CD1c-positive myeloid dendritic cell (primary cell): Measurements from ENCODE around the gene LTBP1.
"Not testable (repeated sequence)": the region's sequence is repeated elsewhere in the genome, so short reads cannot be mapped to it uniquely, and the experiment has no call there.

Experiments
- DNase-seq: peaks from one replicate; pipeline ENCODE4 v3.0.0-alpha.2; 2016; ENCODE audit errors: extremely low spot score

The LTBP1 gene

GRCh38 chr2:33432871-33433270 lies 486.1 kb downstream of the LTBP1 start:
- DNase-seq: no peak

DNA sequence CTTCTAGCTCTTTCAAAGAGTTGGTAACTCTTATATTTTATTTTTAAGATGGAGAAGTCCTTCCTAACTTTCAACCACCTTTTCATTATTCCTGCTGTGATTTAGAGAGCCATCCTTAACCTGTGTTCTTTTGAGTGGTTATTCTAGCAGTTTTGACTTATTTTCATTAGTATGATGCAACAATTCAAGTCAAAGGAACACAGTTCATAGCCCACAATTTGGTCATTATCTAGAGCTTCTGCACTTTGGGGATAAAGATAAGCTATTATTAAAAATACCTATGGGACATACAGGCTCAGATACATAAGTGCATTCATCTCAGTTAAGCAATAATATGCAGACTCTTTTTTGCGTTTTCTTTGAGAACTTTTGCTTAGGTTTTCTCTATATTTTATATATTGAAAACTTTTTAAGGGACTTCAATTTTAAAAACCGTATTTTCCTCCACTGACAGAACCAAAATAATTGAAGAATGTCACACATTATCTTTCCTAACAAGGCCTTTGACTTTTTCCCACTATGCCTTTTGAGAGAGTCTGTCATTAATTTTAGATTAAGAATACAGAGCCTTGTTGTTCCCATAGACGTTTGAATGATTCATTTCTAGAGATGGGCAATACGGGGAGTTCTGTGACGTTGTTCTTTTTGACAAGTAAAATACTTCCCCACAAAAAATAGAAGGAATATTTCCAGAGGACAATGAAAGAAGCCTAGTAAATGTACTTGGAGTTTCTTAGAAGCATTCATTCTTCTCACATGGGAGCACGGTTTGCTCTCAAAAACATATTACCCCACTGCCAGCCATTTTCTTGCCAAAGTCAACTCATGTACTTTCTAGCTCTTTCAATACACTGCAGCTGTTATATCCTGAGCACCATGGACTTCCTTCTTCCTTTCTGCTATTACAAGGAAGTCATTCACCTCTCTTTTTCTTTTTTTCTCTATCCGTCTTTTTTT lies 486.8 kb downstream of the LTBP1 start:
- DNase-seq: no peak

DNA sequence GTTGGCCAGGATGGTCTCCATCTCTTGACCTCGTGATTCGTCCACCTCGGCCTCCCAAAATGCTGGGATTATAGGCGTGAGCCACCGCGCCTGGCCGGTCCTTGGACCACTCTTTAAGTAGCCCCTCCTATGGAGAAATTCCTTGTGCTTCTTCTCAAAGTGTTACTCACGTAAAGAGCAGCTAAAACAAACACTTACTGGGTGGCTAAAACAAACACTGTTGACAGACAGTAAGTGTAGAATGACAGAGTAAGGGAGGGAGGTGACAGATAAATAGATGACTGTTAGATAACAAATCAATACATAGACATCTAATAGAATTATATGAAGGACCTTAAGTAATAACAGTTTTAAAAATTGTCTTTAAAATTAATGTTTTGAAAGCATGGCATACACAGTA lies 488.8 kb downstream of the LTBP1 start:
- DNase-seq: no peak

DNA sequence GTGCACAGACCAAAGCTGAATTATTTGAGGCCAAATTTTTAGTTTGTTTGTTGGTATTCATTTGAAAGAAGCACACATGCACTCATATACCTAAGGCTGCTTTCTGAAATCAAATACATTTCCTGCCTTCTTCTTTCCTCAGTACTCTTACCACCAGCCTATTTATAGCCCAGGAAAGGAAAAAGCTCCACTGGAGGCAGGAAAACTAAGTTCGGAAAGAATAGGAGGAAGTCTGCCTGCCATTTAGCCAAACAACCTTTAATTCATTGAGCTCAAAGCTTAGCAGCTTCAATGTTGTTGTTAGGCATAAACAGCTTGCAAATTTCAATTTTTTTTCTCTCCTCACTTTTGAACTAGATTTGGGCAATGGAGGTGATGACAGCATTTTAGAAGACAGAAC lies 489.3 kb downstream of the LTBP1 start:
- no peak for DNase-seq

DNA sequence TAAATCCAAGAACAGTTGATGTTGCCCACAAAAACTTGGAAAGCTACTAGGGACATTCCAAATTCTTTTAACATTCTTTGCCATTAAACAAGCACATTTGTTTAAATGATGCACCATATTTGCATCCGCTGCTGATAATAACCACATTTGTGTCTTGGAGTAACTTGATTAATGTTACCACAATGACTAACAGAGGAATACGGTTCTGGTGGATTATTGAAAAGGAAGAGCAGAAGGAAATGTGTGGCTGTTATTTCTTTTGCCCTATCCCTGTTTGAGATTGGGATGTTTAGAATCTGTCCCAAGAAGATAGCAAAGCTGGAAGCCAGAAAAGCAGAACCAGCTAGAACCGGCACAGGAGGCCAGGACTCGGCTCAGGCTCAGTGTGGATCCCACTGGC lies 490.5 kb downstream of the LTBP1 start:
- DNase-seq: no peak

DNA sequence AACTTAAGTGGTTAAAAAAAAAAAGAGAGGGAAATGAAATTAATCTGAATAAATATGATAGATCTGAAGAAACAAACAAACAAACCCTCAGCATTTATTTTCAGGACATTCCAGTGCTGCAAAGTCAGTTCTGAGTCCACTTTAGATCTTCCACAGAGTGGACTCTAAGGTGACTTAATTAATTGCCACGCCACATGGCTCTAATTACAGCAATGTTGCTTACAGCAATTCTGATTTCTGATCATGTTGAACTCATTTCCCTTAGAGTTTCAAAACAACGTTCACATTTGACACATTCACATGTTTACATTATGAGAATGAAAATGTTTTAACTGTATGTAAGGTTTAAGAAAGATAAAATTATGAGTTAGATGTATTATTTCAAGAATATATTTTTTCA lies 491.1 kb downstream of the LTBP1 start:
- no peak for DNase-seq

DNA sequence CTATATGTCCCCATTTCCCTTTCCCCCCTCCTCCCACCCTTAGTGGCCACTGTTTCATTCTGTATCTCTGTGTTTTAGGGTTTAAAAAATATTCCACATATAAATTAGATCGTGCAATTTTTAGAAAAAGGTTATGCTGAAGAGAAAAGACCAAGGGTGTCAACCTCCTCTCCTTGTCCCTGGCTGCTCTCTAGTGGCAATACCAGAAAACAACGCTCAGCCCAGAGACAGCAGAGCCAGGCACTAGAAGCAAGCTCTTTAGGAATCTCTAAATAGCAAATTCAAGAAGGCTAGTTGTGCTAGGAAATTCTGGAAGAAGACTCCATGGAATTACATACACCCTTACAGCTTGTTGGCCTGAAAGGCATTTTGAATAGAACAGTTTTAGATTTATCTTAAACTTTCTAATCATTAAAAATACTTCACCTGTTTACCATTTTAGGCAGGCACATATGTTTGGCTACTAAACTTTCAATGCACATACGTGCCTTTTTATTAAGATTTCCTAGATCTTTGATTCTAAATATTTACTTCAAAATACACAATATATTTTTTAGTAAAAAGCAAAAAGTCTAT lies 494.6 kb downstream of the LTBP1 start:
- peak; percentile 38 for DNase-seq

- not testable (repeated sequence) for DNase-seq
Observed at GRCh38 chr2:33442052-33442451, 495.3 kb downstream of the LTBP1 start.

DNA sequence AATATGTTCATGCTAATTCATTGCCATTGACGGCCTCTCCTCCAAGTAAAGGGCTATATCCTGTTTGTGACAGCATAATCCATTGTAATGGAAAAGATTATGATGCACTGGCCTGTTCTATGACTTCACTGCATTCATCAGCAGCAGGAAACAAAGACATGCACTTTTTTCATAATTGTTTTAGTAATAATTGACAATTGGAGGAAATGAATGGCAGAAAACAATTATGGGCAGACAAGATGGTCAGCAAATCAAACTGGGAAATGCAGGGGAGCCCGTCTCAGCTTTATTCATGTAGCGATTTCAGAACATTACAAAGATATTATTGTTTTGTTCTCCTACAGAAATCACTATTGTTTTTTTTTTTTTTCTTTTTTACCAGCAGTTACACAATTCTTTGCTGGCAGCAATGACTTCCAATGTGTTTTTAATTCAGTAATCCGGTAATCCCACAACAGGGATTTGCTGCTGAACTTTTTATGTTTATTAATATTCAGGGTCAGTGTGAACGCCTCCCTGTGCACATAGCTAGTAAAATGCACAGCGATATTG lies 495.9 kb downstream of the LTBP1 start:
- no peak for DNase-seq

- no peak for DNase-seq
Observed at GRCh38 chr2:33443274-33443829, 496.6 kb downstream of the LTBP1 start.

DNA sequence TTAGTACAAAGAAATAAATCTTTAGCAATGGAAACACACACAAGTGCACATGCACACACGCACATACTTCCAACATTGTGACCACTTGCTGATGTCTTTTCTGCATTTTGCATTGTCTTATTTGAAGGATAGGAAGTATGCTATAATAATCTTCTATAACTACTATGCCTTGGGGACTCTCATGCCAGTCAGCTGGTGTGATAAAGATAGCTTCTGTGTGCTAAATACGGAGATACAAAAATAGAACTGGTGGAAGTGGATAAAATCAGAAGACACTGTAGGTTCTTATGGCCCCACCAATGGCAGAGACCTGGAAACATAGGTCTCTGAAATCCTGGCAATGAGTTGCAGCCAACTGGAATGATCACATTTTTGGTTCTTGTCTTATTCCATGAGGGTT lies 498.2 kb downstream of the LTBP1 start:
- no peak for DNase-seq

- no peak for DNase-seq
Observed at GRCh38 chr2:33448220-33448899, 501.6 kb downstream of the LTBP1 start.
